Nephron (organoid): ENCODE data around the gene KY.
"Not testable (repeated sequence)": the region's sequence is repeated elsewhere in the genome, so short reads cannot be mapped to it uniquely, and the experiment has no call there.

Experiments used
- H3K27ac Mint-ChIP-seq, 3 experiments: 2 replicates each; pipeline ENCODE4 v1.8.0; 2020; ENCODE audit warnings: mixed read lengths in 3 of 3, mild to moderate bottlenecking in 2 of 3, moderate library complexity in 1 of 3
- H3K27me3 Mint-ChIP-seq: 2 replicates; pipeline ENCODE4 v1.8.0; 2021; ENCODE audit warnings: low read depth, mild to moderate bottlenecking, moderate library complexity, mixed read lengths
- H3K36me3 Mint-ChIP-seq: 2 replicates; pipeline ENCODE4 v1.8.0; 2020; ENCODE audit warnings: low read depth, mixed read lengths
- H3K4me1 Mint-ChIP-seq: 2 replicates; pipeline ENCODE4 v1.8.0; 2020; ENCODE audit warnings: mixed read lengths
- H3K4me3 Mint-ChIP-seq, 3 experiments: 2 replicates each; pipeline ENCODE4 v1.8.0; 2020; ENCODE audit warnings: mild to moderate bottlenecking in 3 of 3, mixed read lengths in 3 of 3, moderate library complexity in 2 of 3
- H3K9me3 Mint-ChIP-seq: 2 replicates; pipeline ENCODE4 v1.8.0; 2020; ENCODE audit warnings: mixed read lengths
- CTCF ChIP-seq, 3 experiments: fragments of 200-600 bp; sonication (generic); IDR thresholded peaks; one replicate each; pipeline ENCODE4 v1.5.0; 2021; ENCODE audit warnings: antibody characterized with exemption in 3 of 3; ENCODE audit not compliant: unreplicated experiment in 3 of 3

The KY gene

GRCh38 chr3:134600685-134601463 lies 49.9 kb downstream of the KY start:
- peak overlapping the region in 1 of 3 experiments; percentile 72 for H3K27ac Mint-ChIP-seq
- H3K4me3 Mint-ChIP-seq = peak overlapping the region; percentile 29 to 59 (median 40)
- peaks cover 15% of the 10 kb centered on the region for H3K27me3 Mint-ChIP-seq
- peak; percentile 98 to 100 (median 99) for TF ChIP-seq CTCF (IDR thresholded peaks at IDR 0.05; ENCODE audit: unreplicated experiment in 3 of 3)
- H3K36me3 Mint-ChIP-seq = no peaks in the 10 kb centered on the region
- no peaks in the 10 kb centered on the region for H3K9me3 Mint-ChIP-seq
- H3K4me1 Mint-ChIP-seq = peaks cover 19% of the 10 kb centered on the region

GRCh38 chr3:134600206-134600605 lies 50.6 kb downstream of the KY start:
- peaks cover 11% of the 10 kb centered on the region for H3K27me3 Mint-ChIP-seq

GRCh38 chr3:134598763-134599545 lies 51.9 kb downstream of the KY start:
- no peak for TF ChIP-seq CTCF (IDR thresholded peaks at IDR 0.05; ENCODE audit: unreplicated experiment in 3 of 3)
- no peaks in the 10 kb centered on the region for H3K36me3 Mint-ChIP-seq
- H3K4me3 Mint-ChIP-seq = no peak overlapping the region
- H3K4me1 Mint-ChIP-seq = peaks cover 19% of the 10 kb centered on the region
- H3K27ac Mint-ChIP-seq = no peak overlapping the region
- H3K9me3 Mint-ChIP-seq = no peaks in the 10 kb centered on the region
- H3K27me3 Mint-ChIP-seq = peaks cover 11% of the 10 kb centered on the region

More at GRCh38 chr3:134600206-134600605, 50.6 kb downstream of the KY start:
- Mint-ChIP-seq H3K4me3 (no peak overlapping the region), H3K27ac (peak overlapping the region in 1 of 3 experiments; percentile 72), H3K36me3 (no peaks in the 10 kb centered on the region), H3K9me3 (no peaks in the 10 kb centered on the region), H3K4me1 (peaks cover 19% of the 10 kb centered on the region)
- TF ChIP-seq CTCF (IDR thresholded peaks at IDR 0.05; ENCODE audit: unreplicated experiment in 3 of 3) = no peak

GRCh38 chr3:134597390-134597970 lies 53.3 kb downstream of the KY start:
- Mint-ChIP-seq H3K36me3 (no peaks in the 10 kb centered on the region), H3K4me1 (peaks cover 13% of the 10 kb centered on the region), H3K4me3 (no peak overlapping the region), H3K9me3 (no peaks in the 10 kb centered on the region), H3K27ac (no peak overlapping the region), H3K27me3 (peaks cover 11% of the 10 kb centered on the region)
- TF ChIP-seq CTCF (IDR thresholded peaks at IDR 0.05; ENCODE audit: unreplicated experiment in 3 of 3) = no peak

GRCh38 chr3:134594986-134595385 lies 55.8 kb downstream of the KY start:
- not testable (repeated sequence) for H3K36me3 Mint-ChIP-seq, H3K4me3 Mint-ChIP-seq, H3K27ac Mint-ChIP-seq, H3K4me1 Mint-ChIP-seq, H3K27me3 Mint-ChIP-seq, H3K9me3 Mint-ChIP-seq

- Mint-ChIP-seq H3K4me1 (no peaks in the 10 kb centered on the region), H3K9me3 (no peaks in the 10 kb centered on the region), H3K27me3 (peaks cover 8% of the 10 kb centered on the region), H3K36me3 (no peaks in the 10 kb centered on the region), H3K27ac (no peak overlapping the region), H3K4me3 (no peak overlapping the region)
- no peak for TF ChIP-seq CTCF (IDR thresholded peaks at IDR 0.05; ENCODE audit: unreplicated experiment in 3 of 3)
These were observed 56.5 kb downstream of the KY start for GRCh38 chr3:134594331-134594741.
